BE2C (cell line): ENCODE measurements around the gene CACHD1.
"Not testable (repeated sequence)": the region's sequence is repeated elsewhere in the genome, so short reads cannot be mapped to it uniquely, and the experiment has no call there.

Experiments
- DNase-seq: peaks from one replicate; pipeline ENCODE4 v3.0.0-alpha.2; 2020
- H3K27me3 ChIP-seq: fragments of 250-450 bp; sonication (Bioruptor Pico); 2 replicates; pipeline ENCODE4 v1.5.1; 2020; ENCODE audit warnings: mild to moderate bottlenecking
- H3K36me3 ChIP-seq: fragments of 250-450 bp; sonication (Bioruptor Pico); 2 replicates; pipeline ENCODE4 v1.5.1; 2020; ENCODE audit warnings: mild to moderate bottlenecking
- H3K4me1 ChIP-seq: fragments of 250-450 bp; sonication (Bioruptor Pico); 2 replicates; pipeline ENCODE4 v1.5.1; 2020
- H3K4me3 ChIP-seq: 2 replicates; pipeline ENCODE4 v1.5.1; 2011; ENCODE audit warnings: low read depth, low read length
- H3K9me3 ChIP-seq: fragments of 250-450 bp; sonication (Bioruptor Pico); 2 replicates; pipeline ENCODE4 v1.5.1; 2020
- TF ChIP-seq, protein P1 (sequence below): IDR thresholded peaks from 2 replicates; pipeline ENCODE4 v1.5.1; 2012; ENCODE audit warnings: mild to moderate bottlenecking, low read depth, low read length

CACHD1 gene

DNA sequence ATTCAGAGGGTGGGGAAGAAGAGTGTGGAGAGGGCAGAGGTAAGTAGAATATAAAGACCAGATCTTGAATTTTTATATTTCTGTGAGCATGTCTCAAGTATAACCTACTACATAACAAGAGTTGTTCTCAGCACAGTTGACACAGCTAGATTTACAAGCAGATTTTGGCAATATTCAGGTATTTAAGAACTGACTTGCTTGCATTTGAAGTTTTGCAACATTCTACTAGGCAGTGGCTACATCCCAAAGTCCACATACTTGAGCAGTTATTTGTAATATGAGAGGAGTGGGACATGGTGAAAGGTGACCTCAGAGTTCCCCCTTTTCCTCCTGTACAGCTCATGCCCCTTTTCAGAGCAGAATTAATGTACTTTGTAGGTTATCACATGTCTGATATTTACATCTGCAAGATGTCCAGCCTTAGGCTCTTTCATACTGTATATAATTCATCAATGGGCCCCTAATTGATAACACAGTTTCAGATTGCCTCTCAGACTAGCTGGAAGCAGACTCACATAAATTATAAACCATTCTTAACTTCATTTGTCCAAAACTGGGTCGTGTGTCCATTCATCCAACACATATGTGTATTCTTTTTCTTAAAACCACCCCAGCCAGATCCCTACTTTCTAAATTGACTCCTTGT is 138.2 kb downstream of the CACHD1 start:
- H3K4me3 ChIP-seq = no peak overlapping the region
- H3K4me1 ChIP-seq = no peaks in the 10 kb centered on the region
- no peaks in the 10 kb centered on the region for H3K27me3 ChIP-seq
- DNase-seq = no peak
- H3K9me3 ChIP-seq = no peaks in the 10 kb centered on the region
- TF ChIP-seq, protein P1, sequence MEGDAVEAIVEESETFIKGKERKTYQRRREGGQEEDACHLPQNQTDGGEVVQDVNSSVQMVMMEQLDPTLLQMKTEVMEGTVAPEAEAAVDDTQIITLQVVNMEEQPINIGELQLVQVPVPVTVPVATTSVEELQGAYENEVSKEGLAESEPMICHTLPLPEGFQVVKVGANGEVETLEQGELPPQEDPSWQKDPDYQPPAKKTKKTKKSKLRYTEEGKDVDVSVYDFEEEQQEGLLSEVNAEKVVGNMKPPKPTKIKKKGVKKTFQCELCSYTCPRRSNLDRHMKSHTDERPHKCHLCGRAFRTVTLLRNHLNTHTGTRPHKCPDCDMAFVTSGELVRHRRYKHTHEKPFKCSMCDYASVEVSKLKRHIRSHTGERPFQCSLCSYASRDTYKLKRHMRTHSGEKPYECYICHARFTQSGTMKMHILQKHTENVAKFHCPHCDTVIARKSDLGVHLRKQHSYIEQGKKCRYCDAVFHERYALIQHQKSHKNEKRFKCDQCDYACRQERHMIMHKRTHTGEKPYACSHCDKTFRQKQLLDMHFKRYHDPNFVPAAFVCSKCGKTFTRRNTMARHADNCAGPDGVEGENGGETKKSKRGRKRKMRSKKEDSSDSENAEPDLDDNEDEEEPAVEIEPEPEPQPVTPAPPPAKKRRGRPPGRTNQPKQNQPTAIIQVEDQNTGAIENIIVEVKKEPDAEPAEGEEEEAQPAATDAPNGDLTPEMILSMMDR = no peak
- no peaks in the 10 kb centered on the region for H3K36me3 ChIP-seq

DNA sequence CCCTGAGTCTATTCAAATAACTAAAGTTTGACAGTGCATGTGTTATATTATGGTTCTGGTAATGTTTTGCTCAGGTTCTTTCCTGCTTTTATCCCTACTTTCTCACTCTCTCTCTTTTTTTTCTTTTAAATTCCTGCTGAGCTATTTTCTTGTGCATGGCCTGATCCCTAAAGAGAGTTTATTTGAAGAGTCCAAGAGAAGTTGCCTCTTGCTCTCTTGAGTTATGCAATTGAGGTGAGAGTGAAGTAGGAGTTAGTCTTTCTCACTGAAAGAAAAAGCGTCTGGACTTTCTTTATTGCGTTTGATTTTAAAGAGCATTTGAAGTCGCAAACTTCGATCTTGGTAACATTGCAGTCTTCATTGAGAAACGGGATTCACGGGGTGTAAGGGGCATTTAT is 138.7 kb downstream of the CACHD1 start:
- DNase-seq = no peak
- Histone ChIP-seq H3K4me3 (no peak overlapping the region), H3K9me3 (no peaks in the 10 kb centered on the region), H3K4me1 (no peaks in the 10 kb centered on the region), H3K36me3 (no peaks in the 10 kb centered on the region), H3K27me3 (no peaks in the 10 kb centered on the region)
- TF ChIP-seq, protein P1 = no peak

DNA sequence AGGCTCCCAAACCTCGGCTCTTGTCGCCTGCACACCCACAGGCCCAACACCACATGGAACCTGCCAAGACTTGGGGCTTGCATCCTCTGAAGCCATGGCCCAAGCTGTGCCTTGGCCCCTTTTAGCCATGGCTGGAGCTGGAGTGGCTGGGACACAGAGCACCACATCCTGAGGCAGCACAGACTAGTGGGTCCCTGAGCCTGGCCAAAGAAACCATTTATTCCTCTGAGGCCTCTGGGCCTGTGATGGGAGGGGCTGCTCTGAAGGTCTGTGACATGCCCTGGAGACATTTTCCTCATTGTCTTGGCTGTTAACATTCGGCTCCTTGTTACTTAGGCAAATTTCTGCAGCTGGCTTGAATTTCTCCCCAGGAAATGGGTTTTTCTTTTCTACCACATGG is 141.0 kb downstream of the CACHD1 start:
- not testable (repeated sequence) for H3K27me3 ChIP-seq, H3K4me1 ChIP-seq, H3K9me3 ChIP-seq, H3K36me3 ChIP-seq, H3K4me3 ChIP-seq, DNase-seq

DNA sequence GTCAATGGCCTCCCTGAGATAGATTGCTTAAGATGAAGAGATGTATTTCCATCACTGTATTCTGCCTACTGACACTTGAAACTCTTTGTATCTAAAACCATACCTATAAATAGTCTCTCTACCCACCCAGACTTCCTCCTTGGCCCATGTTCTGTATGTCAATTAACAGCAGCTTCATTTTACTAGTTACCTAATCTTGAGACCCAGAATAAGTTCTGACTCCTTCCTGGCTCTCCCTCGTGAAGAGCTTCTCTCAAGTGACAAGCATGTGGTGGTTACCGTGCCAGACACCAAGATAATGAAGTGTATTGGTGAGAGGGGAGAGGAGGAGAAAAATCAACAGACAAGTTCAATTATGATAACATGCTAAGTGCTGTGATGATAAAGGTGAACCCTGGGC is 146.1 kb downstream of the CACHD1 start:
- Histone ChIP-seq H3K4me1 (no peaks in the 10 kb centered on the region), H3K4me3 (no peak overlapping the region), H3K9me3 (no peaks in the 10 kb centered on the region), H3K27me3 (no peaks in the 10 kb centered on the region), H3K36me3 (no peaks in the 10 kb centered on the region)
- TF ChIP-seq, protein P1 = no peak
- no peak for DNase-seq

DNA sequence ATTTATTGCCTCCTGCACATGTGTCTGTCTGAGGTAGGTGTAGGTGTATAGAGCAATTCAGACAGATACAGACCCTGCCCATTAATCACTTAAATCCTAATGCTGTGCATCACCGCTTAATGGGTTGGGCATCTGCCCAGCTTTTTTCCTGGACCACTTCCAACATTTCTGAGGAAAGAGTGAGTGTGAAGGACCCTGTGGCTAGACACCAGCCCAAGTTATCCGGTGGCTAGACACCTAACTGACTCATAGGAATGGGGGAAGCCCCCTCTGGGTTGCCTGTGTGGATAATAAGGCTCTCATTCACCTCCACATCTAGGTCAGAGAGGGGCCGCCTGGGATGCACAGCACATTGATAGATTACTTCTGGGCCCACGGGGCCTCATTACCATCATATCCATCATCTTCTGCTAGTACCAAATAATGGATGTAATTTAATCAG is 153.8 kb downstream of the CACHD1 start:
- H3K9me3 ChIP-seq = no peaks in the 10 kb centered on the region
- H3K4me1 ChIP-seq = peaks cover 15% of the 10 kb centered on the region
- H3K27me3 ChIP-seq = no peaks in the 10 kb centered on the region
- H3K36me3 ChIP-seq = no peaks in the 10 kb centered on the region
- H3K4me3 ChIP-seq = no peak overlapping the region
- DNase-seq = peak; percentile 41
- TF ChIP-seq, protein P1 = no peak

DNA sequence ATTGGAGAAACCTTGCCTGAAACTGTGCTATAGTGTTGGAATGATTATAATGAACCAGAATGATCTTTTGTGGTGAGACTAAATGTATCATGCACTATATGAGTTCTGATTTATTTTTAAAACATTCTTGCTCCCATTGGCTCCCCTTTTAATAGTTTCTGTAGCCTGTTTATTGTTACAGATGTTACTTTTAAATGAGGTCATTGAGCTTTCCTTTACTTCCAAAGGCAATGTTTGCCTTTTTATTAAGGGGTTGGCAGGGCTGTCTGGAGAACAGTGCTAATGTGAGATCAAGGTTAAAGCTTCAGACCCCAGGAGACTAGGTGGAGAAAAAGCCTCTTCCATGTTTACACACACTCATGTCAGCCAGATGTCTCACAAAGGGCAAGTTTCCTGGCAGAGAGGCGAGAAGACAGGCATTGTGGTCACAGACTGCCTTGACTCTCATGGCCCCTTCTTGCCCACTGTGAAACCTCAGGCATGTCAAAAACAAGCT is 154.3 kb downstream of the CACHD1 start:
- no peaks in the 10 kb centered on the region for H3K9me3 ChIP-seq
- no peaks in the 10 kb centered on the region for H3K36me3 ChIP-seq
- no peak overlapping the region for H3K4me3 ChIP-seq
- peaks cover 15% of the 10 kb centered on the region for H3K4me1 ChIP-seq
- TF ChIP-seq, protein P1 = no peak
- DNase-seq = no peak
- no peaks in the 10 kb centered on the region for H3K27me3 ChIP-seq
